GM23248 (cell line): ENCODE data around the gene LIN28B.

ENCODE experiments used
- EZH2 ChIP-seq: fragments of 200-600 bp; sonication (generic); IDR thresholded peaks from 2 replicates; pipeline ENCODE4 v1.6.1; 2018; ENCODE audit warnings: antibody characterized with exemption, mild to moderate bottlenecking; ENCODE audit not compliant: insufficient read depth, poor library complexity, severe bottlenecking
- EZH2phosphoT487 ChIP-seq: fragments of 200-600 bp; sonication (generic); IDR thresholded peaks from 2 replicates; pipeline ENCODE4 v1.6.1; 2018; ENCODE audit warnings: antibody characterized with exemption, moderate library complexity, mild to moderate bottlenecking, low read depth; ENCODE audit not compliant: insufficient read depth

- TF ChIP-seq EZH2 (no peak), EZH2phosphoT487 (no peak)
Measured at GRCh38 chr6:105122717-105123116, 165.8 kb downstream of the LIN28B start.
